GM21528 (cell line): ENCODE data around the gene C16orf86.
A peak's percentile ranks its signal among the peaks of the same experiment; 100 is the strongest.

ENCODE experiments used
- ATAC-seq: cut with Tn5 transposase; IDR thresholded peaks from one replicate; pipeline ENCODE4 v1.9.1; 2021; ENCODE audit warnings: mild to moderate bottlenecking, moderate library complexity; ENCODE audit not compliant: unreplicated experiment, low FRiP score

Gene C16orf86

GRCh38 chr16:67653128-67653788 is 13.4 kb upstream of the C16orf86 start:
- ATAC-seq = no peak

- ATAC-seq = no peak
These were observed 12.7 kb upstream of the C16orf86 start for GRCh38 chr16:67653789-67654402.

- ATAC-seq = no peak
These were observed 12.2 kb upstream of the C16orf86 start for GRCh38 chr16:67654403-67654911.

- ATAC-seq = no peak
These were observed 11.3 kb upstream of the C16orf86 start for GRCh38 chr16:67655363-67655762.

GRCh38 chr16:67656344-67657016 is 10.1 kb upstream of the C16orf86 start:
- no peak for ATAC-seq

- no peak for ATAC-seq
These were observed 9.5 kb upstream of the C16orf86 start for GRCh38 chr16:67657017-67657608.

GRCh38 chr16:67657751-67658518 is 8.7 kb upstream of the C16orf86 start:
- ATAC-seq = no peak

GRCh38 chr16:67658849-67659674 is 7.6 kb upstream of the C16orf86 start:
- no peak for ATAC-seq

- ATAC-seq = peak; percentile 59
These were observed 6.7 kb upstream of the C16orf86 start, which contains the start of gene ACD for GRCh38 chr16:67659675-67660563. ACD (minus strand) TSS chr16:67660260; CDS start chr16:67660220, 40 bp downstream.

GRCh38 chr16:67660564-67661028 is 6.0 kb upstream of the C16orf86 start, which contains the start of gene PARD6A:
PARD6A (plus strand) TSS chr16:67660960; CDS start chr16:67661039, 79 bp downstream.
- ATAC-seq = peak; percentile 66

GRCh38 chr16:67661101-67661761 is 5.4 kb upstream of the C16orf86 start:
- ATAC-seq = no peak

GRCh38 chr16:67661886-67662652 is 4.5 kb upstream of the C16orf86 start:
- ATAC-seq = no peak

- ATAC-seq = no peak
These were observed 4.0 kb upstream of the C16orf86 start for GRCh38 chr16:67662653-67663010.

GRCh38 chr16:67663151-67663876 is 3.3 kb upstream of the C16orf86 start:
- ATAC-seq = no peak

GRCh38 chr16:67663877-67664222 is 2.8 kb upstream of the C16orf86 start:
- no peak for ATAC-seq

- no peak for ATAC-seq
These were observed 2.4 kb upstream of the C16orf86 start for GRCh38 chr16:67664258-67664657.

- no peak for ATAC-seq
These were observed 1.7 kb upstream of the C16orf86 start for GRCh38 chr16:67664871-67665270.
